A549 (cell line): ENCODE results near the gene PLET1. TPM values are rescaled to one million over a fixed set of nuclear protein-coding genes. Genes with fewer than 3 reads are reported as not detected.

Experiments
- ATAC-seq, 2 experiments: fragments of 200-7000 bp in 1 of 2; fragments of >200 bp in 1 of 2; cut with Nextera tagmentation in 1 of 2; cut with Tn5 transposase in 1 of 2; 3 replicates each; pipeline versions ENCODE4 v1.8.0 to v1.9.1; 2018 to 2020; ENCODE audit warnings: mild to moderate bottlenecking in 1 of 2, moderate library complexity in 1 of 2
- CTCF ChIA-PET: fragments of 300-600 bp; sonication (Branson Sonifier 250); formaldehyde crosslinking; extraction: SDS; loops from one replicate; lab custom pipeline; 2021; ENCODE audit warnings: antibody characterized with exemption, inconsistent platforms; lab: Yijun Ruan, JAX
- POLR2A ChIA-PET: fragments of 350-600 bp; formaldehyde crosslinking; extraction: SDS; loops from one replicate; lab custom pipeline; 2021; ENCODE audit warnings: antibody characterized with exemption, inconsistent platforms; lab: Yijun Ruan, JAX
- DNase-seq, 2 experiments: peaks; one replicate each; pipeline versions ENCODE4 v3.0.0 to v3.0.0-alpha.2; 2011 to 2016; ENCODE audit warnings: low read depth in 1 of 2, low spot score in 1 of 2
- FAIRE-seq: peaks from 2 replicates; lab custom pipeline; 2011; peaks lifted over from hg19 to GRCh38; lab: Jason Lieb, UNC
- H3K27ac ChIP-seq, 2 experiments: fragments of >200 bp; sonication (Bioruptor Twin); formaldehyde crosslinking; 3 replicates each; pipeline ENCODE4 v1.5.1; 2016 to 2017
- H3K4me1 ChIP-seq: fragments of >200 bp; sonication (Bioruptor Twin); formaldehyde crosslinking; 3 replicates; pipeline ENCODE4 v1.6.1; 2016
- H3K4me2 ChIP-seq: fragments of >200 bp; sonication (Bioruptor Twin); formaldehyde crosslinking; 3 replicates; pipeline ENCODE4 v1.6.1; 2016
- H3K4me3 ChIP-seq: fragments of >200 bp; sonication (Bioruptor Twin); formaldehyde crosslinking; 3 replicates; pipeline ENCODE4 v1.5.1; 2016
- H3K9me3 ChIP-seq: fragments of >200 bp; sonication (Bioruptor Twin); formaldehyde crosslinking; 3 replicates; pipeline ENCODE4 v1.6.1; 2016
- CBX8 ChIP-seq: fragments of 200-600 bp; sonication (generic); IDR thresholded peaks from 2 replicates; pipeline ENCODE4 v1.6.1; 2016
- CHD2 ChIP-seq: fragments of 150-350 bp; IDR thresholded peaks from 2 replicates; pipeline ENCODE4 v1.6.1; 2014; ENCODE audit warnings: low read length; ENCODE audit not compliant: partially characterized antibody
- EHMT2 ChIP-seq: fragments of 200-600 bp; sonication (generic); IDR thresholded peaks from 2 replicates; pipeline ENCODE4 v1.6.1; 2016; ENCODE audit warnings: antibody characterized with exemption, low read depth, mild to moderate bottlenecking, moderate library complexity
- EP300 ChIP-seq, 2 experiments: fragments of >200 bp; sonication (Bioruptor Twin); formaldehyde crosslinking; IDR thresholded peaks; 2 replicates in 1 of 2; 3 replicates in 1 of 2; pipeline ENCODE4 v1.6.1; 2016 to 2017
- ESRRA ChIP-seq: fragments of 150-350 bp; IDR thresholded peaks from 2 replicates; pipeline ENCODE4 v1.6.1; 2014; ENCODE audit warnings: mild to moderate bottlenecking, low read length, borderline replicate concordance
- FOSB ChIP-seq: fragments of 250-450 bp; sonication (Bioruptor Pico); IDR thresholded peaks from 2 replicates; pipeline ENCODE4 v1.5.0; 2020; ENCODE audit warnings: mild to moderate bottlenecking, moderate library complexity
- FOSL2 ChIP-seq, 2 experiments: fragments of 450-650 bp in 1 of 2; fragments of >200 bp in 1 of 2; sonication (Bioruptor Twin) in 1 of 2; formaldehyde crosslinking; IDR thresholded peaks; 2 replicates each; pipeline versions ENCODE4 v1.5.0 to v1.6.1; 2016 to 2020; ENCODE audit warnings: mild to moderate bottlenecking in 1 of 2, moderate library complexity in 1 of 2
- FOXS1 ChIP-seq: fragments of 250-450 bp; sonication (Bioruptor Pico); IDR thresholded peaks from 2 replicates; pipeline ENCODE4 v1.5.0; 2020; ENCODE audit warnings: mild to moderate bottlenecking, moderate library complexity
- GATA3 ChIP-seq: IDR thresholded peaks from 2 replicates; pipeline ENCODE4 v1.6.1; 2012; ENCODE audit warnings: borderline replicate concordance
- HDAC2 ChIP-seq: fragments of 200-600 bp; sonication (generic); IDR thresholded peaks from 2 replicates; pipeline ENCODE4 v1.6.1; 2016
- HES2 ChIP-seq: fragments of >200 bp; sonication (Bioruptor Twin); formaldehyde crosslinking; IDR thresholded peaks from 2 replicates; pipeline ENCODE4 v1.6.1; 2016
- HEYL ChIP-seq: fragments of 250-450 bp; sonication (Bioruptor Pico); IDR thresholded peaks from 2 replicates; pipeline ENCODE4 v1.8.0; 2021; ENCODE audit warnings: mild to moderate bottlenecking, moderate library complexity
- HOXA7 ChIP-seq: fragments of 250-450 bp; sonication (Bioruptor Pico); IDR thresholded peaks from 2 replicates; pipeline ENCODE4 v1.5.0; 2020; ENCODE audit warnings: mild to moderate bottlenecking, moderate library complexity
- HOXB13 ChIP-seq: fragments of 250-450 bp; sonication (Bioruptor Pico); IDR thresholded peaks from 2 replicates; pipeline ENCODE4 v1.5.0; 2020; ENCODE audit warnings: low read depth, mild to moderate bottlenecking, moderate library complexity
- HOXB5 ChIP-seq: fragments of 250-450 bp; sonication (Bioruptor Pico); IDR thresholded peaks from 2 replicates; pipeline ENCODE4 v1.5.0; 2020; ENCODE audit warnings: mild to moderate bottlenecking, moderate library complexity
- JUN ChIP-seq, 2 experiments: fragments of >200 bp; sonication (Bioruptor Twin); formaldehyde crosslinking; IDR thresholded peaks; 2 replicates in 1 of 2; 3 replicates in 1 of 2; pipeline ENCODE4 v1.6.1; 2016 to 2017
- KDM5A ChIP-seq: fragments of 200-600 bp; sonication (generic); IDR thresholded peaks from 2 replicates; pipeline ENCODE4 v1.6.1; 2016; ENCODE audit warnings: antibody characterized with exemption, mild to moderate bottlenecking
- MAFK ChIP-seq: fragments of 450-650 bp; IDR thresholded peaks from 2 replicates; pipeline ENCODE4 v1.6.1; 2014; ENCODE audit not compliant: partially characterized antibody
- MAZ ChIP-seq: fragments of 150-350 bp; IDR thresholded peaks from 2 replicates; pipeline ENCODE4 v1.6.1; 2014; ENCODE audit warnings: antibody characterized with exemption, low read depth, low read length, borderline replicate concordance
- NR3C1 ChIP-seq: fragments of >200 bp; sonication (Bioruptor Twin); formaldehyde crosslinking; IDR thresholded peaks from 3 replicates; pipeline ENCODE4 v1.6.1; 2017
- RARB ChIP-seq: fragments of 250-450 bp; sonication (Bioruptor Pico); IDR thresholded peaks from 2 replicates; pipeline ENCODE4 v1.8.0; 2021; ENCODE audit warnings: mild to moderate bottlenecking, moderate library complexity
- RCOR1 ChIP-seq: fragments of 150-350 bp; IDR thresholded peaks from 2 replicates; pipeline ENCODE4 v1.6.1; 2014; ENCODE audit warnings: antibody characterized with exemption, low read length, low read depth
- SMC3 ChIP-seq: fragments of >200 bp; sonication (Bioruptor Twin); formaldehyde crosslinking; IDR thresholded peaks from 3 replicates; pipeline ENCODE4 v1.6.1; 2018; ENCODE audit warnings: inconsistent platforms
- SREBF2 ChIP-seq: fragments of 450-650 bp; IDR thresholded peaks from 2 replicates; pipeline ENCODE4 v1.6.1; 2014; ENCODE audit warnings: mild to moderate bottlenecking, moderate library complexity
- ZC3H11A ChIP-seq: fragments of 450-650 bp; IDR thresholded peaks from 2 replicates; pipeline ENCODE4 v1.6.1; 2014; ENCODE audit warnings: antibody characterized with exemption, mild to moderate bottlenecking
- ZNF302 ChIP-seq: fragments of 250-450 bp; sonication (Bioruptor Pico); IDR thresholded peaks from 2 replicates; pipeline ENCODE4 v1.9.0; 2021; ENCODE audit warnings: inconsistent platforms, mild to moderate bottlenecking, moderate library complexity
- ZSCAN20 ChIP-seq: fragments of 250-450 bp; sonication (Bioruptor Pico); IDR thresholded peaks from 2 replicates; pipeline ENCODE4 v1.8.0; 2022; ENCODE audit warnings: mild to moderate bottlenecking, moderate library complexity
- WGBS: methylation state at CpG from one replicate; pipeline ENCODE4 v1.1.6; 2017; ENCODE audit errors: missing lambda C conversion rate; 5-methylcytosine and 5-hydroxymethylcytosine counted together
- polyA plus RNA-seq, 4 experiments: library from polyadenylated mRNA; depleted of rRNA in 3 of 4; stranded (reverse); fragments of >200 nt; fragmentation: RNase III in 1 of 4; extraction: RNeasy Plus Mini Kit Qiagen cat#74134 plus additional on column Dnase treatment in 1 of 4; gene quantifications; 2 replicates in 3 of 4; 3 replicates in 1 of 4; pipeline ENCODE4 v1.2.3, GENCODE V29; 2011 to 2017
- TF ChIP-seq, protein P1 (sequence below): IDR thresholded peaks from 2 replicates; pipeline ENCODE4 v1.6.1; 2012

PLET1 gene
- polyA plus RNA-seq, 2 of the 4 experiments (the other 2 are of a cell fraction) = not detected

DNA sequence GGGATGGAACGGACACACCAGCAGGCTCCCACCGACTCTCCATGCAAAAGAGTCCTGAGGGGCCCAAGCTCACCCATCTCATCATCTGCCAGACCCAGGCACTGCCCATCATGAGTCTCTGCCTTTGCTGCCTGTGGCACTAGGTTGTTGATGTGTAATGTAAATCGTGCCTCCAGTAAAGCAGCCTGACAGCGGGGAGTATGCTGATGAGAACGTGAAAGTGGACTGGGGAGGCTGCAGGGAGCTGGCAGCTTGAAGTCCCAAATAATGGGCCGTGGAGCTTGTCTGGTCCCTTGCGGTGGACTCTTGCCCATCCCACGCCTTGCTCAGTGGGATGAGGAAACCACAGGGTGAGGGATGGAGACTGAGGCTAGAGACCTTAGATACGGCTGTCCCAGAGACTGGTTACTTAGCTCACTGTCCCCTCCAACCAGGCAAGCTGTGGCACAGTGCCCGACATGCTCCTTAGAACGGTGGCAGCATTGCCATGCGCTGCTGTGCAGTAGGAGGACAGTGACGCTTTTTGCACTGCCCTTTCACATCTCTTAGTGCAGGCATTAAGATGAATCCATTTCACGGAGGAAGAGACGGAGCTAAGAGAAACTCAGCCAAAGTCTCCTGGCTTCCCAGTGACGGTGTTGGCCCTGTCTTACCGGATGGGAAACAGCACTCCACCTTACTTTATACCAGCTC, 39.6 kb upstream of the PLET1 start:
- no peak for TF ChIP-seq GATA3
- TF ChIP-seq EP300 (IDR thresholded peaks at IDR 0.05) = no peak
- TF ChIP-seq FOXS1 (CRISPR knock-in tag) = no peak
- TF ChIP-seq CHD2 = no peak
- TF ChIP-seq KDM5A = no peak
- no peak for TF ChIP-seq RCOR1
- TF ChIP-seq NR3C1 = no peak
- TF ChIP-seq SMC3 = no peak
- no peak for TF ChIP-seq ZNF302 (CRISPR knock-in tag)
- no peak for TF ChIP-seq RARB (CRISPR knock-in tag)
- no peak for TF ChIP-seq CBX8
- TF ChIP-seq HOXB5 (CRISPR knock-in tag) = no peak
- TF ChIP-seq FOSB (CRISPR knock-in tag) = no peak
- no peak for TF ChIP-seq JUN (IDR thresholded peaks at IDR 0.05)
- no peak for TF ChIP-seq SREBF2
- no peak for TF ChIP-seq ESRRA
- no peak for TF ChIP-seq EHMT2
- TF ChIP-seq ZC3H11A = no peak
- TF ChIP-seq, protein P1, sequence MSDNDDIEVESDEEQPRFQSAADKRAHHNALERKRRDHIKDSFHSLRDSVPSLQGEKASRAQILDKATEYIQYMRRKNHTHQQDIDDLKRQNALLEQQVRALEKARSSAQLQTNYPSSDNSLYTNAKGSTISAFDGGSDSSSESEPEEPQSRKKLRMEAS = no peak
- no peak for TF ChIP-seq HEYL (CRISPR knock-in tag)
- TF ChIP-seq, all 56 proteins: peak for 0
- ATAC-seq (no peak; a peak in 1 of 6 replicates), DNase-seq (no peak), FAIRE-seq (no peak)
- Histone ChIP-seq H3K4me3 (no peak overlapping the region), H3K27ac (no peak overlapping the region), H3K4me2 (no peak overlapping the region), H3K9me3 (no peaks in the 10 kb centered on the region), H3K4me1 (peaks cover 23% of the 10 kb centered on the region)
- WGBS = 86% methylated on average over 15 of the region's 17 CpGs
- CTCF ChIA-PET = interaction anchor here (1.1 to 1.5 kb wide), 2 partner anchors 20 to 990 kb away, joined by 3 read pairs; no protein-coding TSS in a partner anchor
- POLR2A ChIA-PET = no interaction called here

DNA sequence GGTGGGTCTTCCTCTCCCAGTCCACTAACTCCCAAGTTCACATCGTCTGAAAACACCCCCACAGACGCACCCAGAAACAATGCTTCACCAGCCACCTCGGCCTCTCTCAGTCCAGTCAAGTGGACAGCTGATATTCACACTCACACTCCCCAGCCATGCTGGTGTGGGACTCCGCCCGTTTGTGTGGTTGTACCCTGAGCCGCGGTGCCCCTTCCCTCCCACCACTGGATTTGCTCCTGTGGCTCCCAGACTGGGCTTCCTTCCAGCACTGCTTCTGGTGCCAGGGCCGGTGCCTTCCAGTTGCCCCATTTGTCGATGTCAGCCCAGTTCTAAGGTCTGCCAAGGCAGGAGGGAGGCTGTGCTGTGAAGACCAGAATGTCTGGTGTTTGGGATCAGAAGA, 37.9 kb upstream of the PLET1 start:
- ATAC-seq = no peak
- Histone ChIP-seq H3K4me3 (no peak overlapping the region), H3K4me2 (no peak overlapping the region)
- POLR2A ChIA-PET = no interaction called here
- 80% methylated on average over 9 of the region's 9 CpGs for WGBS
- no peak for FAIRE-seq
- TF ChIP-seq MAFK = no peak
- TF ChIP-seq EHMT2 = no peak
- TF ChIP-seq HDAC2 = no peak
- TF ChIP-seq HOXA7 (CRISPR knock-in tag) = no peak
- no peak for TF ChIP-seq ZSCAN20 (CRISPR knock-in tag)
- no peak for TF ChIP-seq FOSB (CRISPR knock-in tag)
- no peak for TF ChIP-seq FOSL2 (IDR thresholded peaks at IDR 0.05)
- no peak for TF ChIP-seq FOSL2 (CRISPR knock-in tag; IDR thresholded peaks at IDR 0.05)
- TF ChIP-seq CHD2 = no peak
- no peak for TF ChIP-seq HOXB13 (CRISPR knock-in tag)
- no peak for TF ChIP-seq HES2
- no peak for TF ChIP-seq ZC3H11A
- no peak for TF ChIP-seq MAZ
- TF ChIP-seq, all 56 proteins: peak for 0
- CTCF ChIA-PET = no interaction called here
- no peak overlapping the region for H3K27ac ChIP-seq
- H3K4me1 ChIP-seq = peaks cover 24% of the 10 kb centered on the region
- DNase-seq = no peak
- no peaks in the 10 kb centered on the region for H3K9me3 ChIP-seq
